Neural progenitor cell (in vitro differentiated cells): ENCODE data around the gene GPR39. TPM values are rescaled to one million over a fixed set of nuclear protein-coding genes. Genes with fewer than 3 reads are reported as not detected.
"Not testable (repeated sequence)": the region's sequence is repeated elsewhere in the genome, so short reads cannot be mapped to it uniquely, and the experiment has no call there.

Experiments
- DNase-seq: peaks from one replicate; pipeline ENCODE4 v3.0.0-alpha.2; 2016; ENCODE audit warnings: low spot score
- H2AFZ ChIP-seq: fragments of 200-600 bp; sonication (generic); replicated peaks from 2 replicates; pipeline ENCODE4 v1.6.1; 2016; ENCODE audit warnings: antibody characterized with exemption
- H3F3A ChIP-seq: fragments of 200-600 bp; sonication (generic); 2 replicates; pipeline ENCODE4 v1.6.1; 2016; ENCODE audit warnings: antibody characterized with exemption, low read depth
- H3K27ac ChIP-seq: fragments of 200-600 bp; sonication (generic); 2 replicates; pipeline ENCODE4 v1.5.1; 2016; ENCODE audit warnings: mild to moderate bottlenecking
- H3K27me3 ChIP-seq: fragments of 200-600 bp; sonication (generic); 2 replicates; pipeline ENCODE4 v1.6.1; 2016; ENCODE audit warnings: mild to moderate bottlenecking, moderate library complexity
- H3K36me3 ChIP-seq: fragments of 200-600 bp; sonication (generic); 2 replicates; pipeline ENCODE4 v1.5.1; 2016
- H3K4me1 ChIP-seq: fragments of 200-600 bp; sonication (generic); 2 replicates; pipeline ENCODE4 v1.6.1; 2016; ENCODE audit warnings: mixed run types
- H3K4me2 ChIP-seq: fragments of 200-600 bp; sonication (generic); 2 replicates; pipeline ENCODE4 v1.6.1; 2016
- H3K4me3 ChIP-seq: fragments of 200-600 bp; sonication (generic); 2 replicates; pipeline ENCODE4 v1.5.1; 2016
- H3K79me2 ChIP-seq: fragments of 200-600 bp; sonication (generic); 2 replicates; pipeline ENCODE4 v1.6.1; 2016; ENCODE audit warnings: low read depth
- H3K9ac ChIP-seq: fragments of 200-600 bp; sonication (generic); 2 replicates; pipeline ENCODE4 v1.6.1; 2016
- H3K9me3 ChIP-seq: fragments of 200-600 bp; sonication (generic); 2 replicates; pipeline ENCODE4 v1.5.1; 2016; ENCODE audit warnings: low read depth
- H4K20me1 ChIP-seq: fragments of 200-600 bp; sonication (generic); 2 replicates; pipeline ENCODE4 v1.6.1; 2016; ENCODE audit warnings: low read depth
- H3K27ac Mint-ChIP-seq: 3 replicates; pipeline ENCODE4 v1.8.0; 2021; ENCODE audit warnings: mixed read lengths
- H3K27me3 Mint-ChIP-seq: 2 replicates; pipeline ENCODE4 v1.8.0; 2022; ENCODE audit warnings: low read depth, mild to moderate bottlenecking, inconsistent platforms, moderate library complexity, mixed read lengths; ENCODE audit not compliant: insufficient read depth
- H3K36me3 Mint-ChIP-seq: 3 replicates; pipeline ENCODE4 v1.8.0; 2021; ENCODE audit warnings: mixed read lengths
- H3K4me1 Mint-ChIP-seq: 3 replicates; pipeline ENCODE4 v1.8.0; 2021; ENCODE audit warnings: mixed read lengths
- H3K4me3 Mint-ChIP-seq: 3 replicates; pipeline ENCODE4 v1.8.0; 2021; ENCODE audit warnings: mild to moderate bottlenecking, moderate library complexity, mixed read lengths
- H3K9me3 Mint-ChIP-seq: 3 replicates; pipeline ENCODE4 v1.8.0; 2020; ENCODE audit warnings: mixed read lengths
- EZH2 ChIP-seq: fragments of 200-600 bp; sonication (generic); IDR thresholded peaks from 2 replicates; pipeline ENCODE4 v1.6.1; 2017; ENCODE audit warnings: antibody characterized with exemption, mild to moderate bottlenecking, moderate library complexity
- EZH2phosphoT487 ChIP-seq: fragments of 200-600 bp; sonication (generic); IDR thresholded peaks from 2 replicates; pipeline ENCODE4 v1.6.1; 2017; ENCODE audit warnings: antibody characterized with exemption
- total RNA-seq: library from RNA; depleted of rRNA; stranded (reverse); fragments of >200 nt; gene quantifications from 2 replicates; pipeline ENCODE4 v1.2.3, GENCODE V29; 2015; ENCODE audit warnings: low replicate concordance
- TF ChIP-seq, protein P1 (sequence below): fragments of 200-600 bp; sonication (generic); IDR thresholded peaks from 2 replicates; pipeline ENCODE4 v1.5.1; 2017; ENCODE audit warnings: antibody characterized with exemption, mild to moderate bottlenecking

The GPR39 gene
- total RNA-seq, 1 donor from 2014 or later: 0.28 TPM

DNA sequence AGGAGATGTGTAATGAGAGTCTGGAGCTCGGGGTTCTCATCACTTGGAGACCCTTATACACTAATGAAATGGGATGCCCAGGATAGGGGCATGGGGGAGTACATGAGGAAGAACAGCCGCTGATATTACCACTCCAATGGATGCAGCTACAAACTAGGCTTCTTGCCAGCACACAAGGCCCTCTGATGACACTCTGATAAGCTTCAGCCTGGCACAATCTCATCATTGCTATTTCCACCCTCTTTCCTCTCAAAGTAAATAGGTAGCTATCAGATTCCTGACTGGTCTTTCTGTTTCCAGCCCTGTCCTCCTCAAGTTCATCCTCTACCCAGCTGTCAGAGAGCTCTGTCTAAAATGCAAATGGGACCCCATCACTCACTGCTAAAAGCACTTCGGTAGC is 103.0 kb downstream of the GPR39 start:
- no peaks in the 10 kb centered on the region for H3K79me2 ChIP-seq
- no peak overlapping the region for H3K27ac ChIP-seq
- no peaks in the 10 kb centered on the region for H3F3A ChIP-seq
- no peak for DNase-seq
- no peaks in the 10 kb centered on the region for H4K20me1 ChIP-seq
- peaks cover 2% of the 10 kb centered on the region for H3K9me3 Mint-ChIP-seq
- H3K27me3 Mint-ChIP-seq: peaks cover 3% of the 10 kb centered on the region
- H3K36me3 ChIP-seq: no peaks in the 10 kb centered on the region
- TF ChIP-seq EZH2: no peak
- TF ChIP-seq EZH2phosphoT487: no peak
- TF ChIP-seq, protein P1, sequence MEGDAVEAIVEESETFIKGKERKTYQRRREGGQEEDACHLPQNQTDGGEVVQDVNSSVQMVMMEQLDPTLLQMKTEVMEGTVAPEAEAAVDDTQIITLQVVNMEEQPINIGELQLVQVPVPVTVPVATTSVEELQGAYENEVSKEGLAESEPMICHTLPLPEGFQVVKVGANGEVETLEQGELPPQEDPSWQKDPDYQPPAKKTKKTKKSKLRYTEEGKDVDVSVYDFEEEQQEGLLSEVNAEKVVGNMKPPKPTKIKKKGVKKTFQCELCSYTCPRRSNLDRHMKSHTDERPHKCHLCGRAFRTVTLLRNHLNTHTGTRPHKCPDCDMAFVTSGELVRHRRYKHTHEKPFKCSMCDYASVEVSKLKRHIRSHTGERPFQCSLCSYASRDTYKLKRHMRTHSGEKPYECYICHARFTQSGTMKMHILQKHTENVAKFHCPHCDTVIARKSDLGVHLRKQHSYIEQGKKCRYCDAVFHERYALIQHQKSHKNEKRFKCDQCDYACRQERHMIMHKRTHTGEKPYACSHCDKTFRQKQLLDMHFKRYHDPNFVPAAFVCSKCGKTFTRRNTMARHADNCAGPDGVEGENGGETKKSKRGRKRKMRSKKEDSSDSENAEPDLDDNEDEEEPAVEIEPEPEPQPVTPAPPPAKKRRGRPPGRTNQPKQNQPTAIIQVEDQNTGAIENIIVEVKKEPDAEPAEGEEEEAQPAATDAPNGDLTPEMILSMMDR: no peak
- H3K9me3 ChIP-seq: no peaks in the 10 kb centered on the region
- no peaks in the 10 kb centered on the region for H3K4me1 ChIP-seq
- H3K9ac ChIP-seq: no peak overlapping the region
- H3K4me1 Mint-ChIP-seq: no peaks in the 10 kb centered on the region
- H2AFZ ChIP-seq: no peak overlapping the region
- no peaks in the 10 kb centered on the region for H3K27me3 ChIP-seq
- H3K4me3 Mint-ChIP-seq: no peak overlapping the region
- H3K27ac Mint-ChIP-seq: no peak overlapping the region
- no peaks in the 10 kb centered on the region for H3K36me3 Mint-ChIP-seq
- H3K4me3 ChIP-seq: no peak overlapping the region
- H3K4me2 ChIP-seq: no peak overlapping the region

DNA sequence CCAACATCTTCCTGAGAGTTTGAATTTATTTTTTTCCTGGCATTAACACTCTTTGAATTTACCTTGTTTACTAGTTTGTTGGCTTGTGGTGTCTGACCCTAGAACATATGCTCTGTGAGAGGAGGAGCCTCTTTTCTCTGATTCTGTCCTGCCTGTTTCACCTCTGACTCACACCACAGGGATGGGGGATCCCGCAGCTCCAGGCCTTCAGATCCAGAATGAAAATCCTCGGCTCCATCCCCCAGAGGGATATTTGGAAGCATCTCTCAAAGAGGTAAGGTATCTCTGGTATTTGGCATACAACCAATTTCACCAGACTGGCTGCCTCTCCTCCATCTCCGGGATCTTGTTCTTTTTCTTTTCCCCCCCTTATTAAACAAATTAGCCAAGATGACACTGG is 104.7 kb downstream of the GPR39 start:
- Histone ChIP-seq H4K20me1 (no peaks in the 10 kb centered on the region), H3K79me2 (no peaks in the 10 kb centered on the region), H3F3A (no peaks in the 10 kb centered on the region), H3K9ac (no peak overlapping the region), H2AFZ (no peak overlapping the region), H3K4me2 (no peak overlapping the region), H3K36me3 (no peaks in the 10 kb centered on the region), H3K27me3 (no peaks in the 10 kb centered on the region), H3K27ac (no peak overlapping the region), H3K4me3 (no peak overlapping the region), H3K9me3 (no peaks in the 10 kb centered on the region), H3K4me1 (no peaks in the 10 kb centered on the region)
- Mint-ChIP-seq H3K36me3 (no peaks in the 10 kb centered on the region), H3K4me3 (no peak overlapping the region), H3K27ac (no peak overlapping the region), H3K9me3 (peaks cover 2% of the 10 kb centered on the region), H3K4me1 (no peaks in the 10 kb centered on the region), H3K27me3 (peaks cover 3% of the 10 kb centered on the region)
- no peak for TF ChIP-seq EZH2
- no peak for TF ChIP-seq EZH2phosphoT487
- TF ChIP-seq, protein P1: no peak
- no peak for DNase-seq

DNA sequence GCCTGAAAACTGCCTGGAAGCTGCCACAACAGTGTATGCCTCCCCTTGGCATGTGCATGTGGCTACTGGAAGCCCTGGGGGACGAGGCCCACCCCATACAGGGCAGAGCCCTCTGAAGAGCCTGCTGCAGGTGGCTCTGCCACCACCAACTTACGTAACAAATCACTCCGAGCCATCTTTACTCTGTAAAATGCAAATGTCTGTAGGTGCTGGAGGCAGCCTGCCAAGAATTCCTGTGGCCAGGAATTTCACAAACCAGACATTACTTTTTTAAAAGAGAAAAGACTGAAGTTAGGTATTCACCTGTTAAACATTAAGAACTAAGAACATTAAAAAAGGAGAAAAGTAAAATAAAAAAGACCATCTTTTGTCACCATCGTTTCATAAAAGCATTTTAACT is 106.3 kb downstream of the GPR39 start:
- Mint-ChIP-seq H3K4me3 (no peak overlapping the region), H3K27ac (no peak overlapping the region), H3K36me3 (no peaks in the 10 kb centered on the region), H3K9me3 (peaks cover 4% of the 10 kb centered on the region), H3K4me1 (no peaks in the 10 kb centered on the region), H3K27me3 (peaks cover 3% of the 10 kb centered on the region)
- no peak overlapping the region for H3K4me2 ChIP-seq
- no peaks in the 10 kb centered on the region for H3K79me2 ChIP-seq
- no peaks in the 10 kb centered on the region for H3K4me1 ChIP-seq
- no peaks in the 10 kb centered on the region for H4K20me1 ChIP-seq
- H3K9ac ChIP-seq: no peak overlapping the region
- no peaks in the 10 kb centered on the region for H3K36me3 ChIP-seq
- no peaks in the 10 kb centered on the region for H3K27me3 ChIP-seq
- DNase-seq: no peak
- H3F3A ChIP-seq: no peaks in the 10 kb centered on the region
- H3K4me3 ChIP-seq: no peak overlapping the region
- TF ChIP-seq EZH2phosphoT487: no peak
- TF ChIP-seq EZH2: no peak
- TF ChIP-seq, protein P1: no peak
- H3K27ac ChIP-seq: no peak overlapping the region
- H2AFZ ChIP-seq: peak overlapping the region; percentile 10
- H3K9me3 ChIP-seq: no peaks in the 10 kb centered on the region

DNA sequence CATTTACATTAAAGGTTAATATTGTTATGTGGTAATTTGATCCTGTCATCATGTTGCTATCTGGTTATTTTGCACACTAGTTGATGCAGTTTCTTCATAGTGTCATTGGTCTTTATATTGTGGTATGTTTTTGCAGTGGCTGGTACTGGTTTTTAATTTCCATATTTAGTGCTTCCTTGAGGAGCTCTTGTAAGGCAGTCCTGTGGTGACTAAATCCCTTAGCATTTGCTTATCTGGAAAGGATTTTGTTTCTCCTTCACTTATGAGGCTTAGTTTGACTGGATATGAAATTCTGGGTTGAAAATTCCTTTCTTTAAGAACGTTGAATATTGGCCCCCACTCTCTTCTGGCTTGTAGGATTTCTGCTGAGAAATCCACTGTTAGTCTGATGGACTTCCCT is 120.5 kb downstream of the GPR39 start:
- H3K79me2 ChIP-seq, H3K27ac Mint-ChIP-seq, H3F3A ChIP-seq, H3K4me2 ChIP-seq, H3K4me1 ChIP-seq, H3K4me3 Mint-ChIP-seq, H2AFZ ChIP-seq, H3K27me3 Mint-ChIP-seq, DNase-seq, H3K36me3 ChIP-seq, H3K27me3 ChIP-seq, H3K9ac ChIP-seq, H3K27ac ChIP-seq, H3K36me3 Mint-ChIP-seq, H3K9me3 ChIP-seq, H3K4me3 ChIP-seq, H4K20me1 ChIP-seq: not testable (repeated sequence)
- peaks cover 12% of the 10 kb centered on the region for H3K4me1 Mint-ChIP-seq
- H3K9me3 Mint-ChIP-seq: peaks cover 20% of the 10 kb centered on the region
